HepG2 (cell line): Measurements from ENCODE around the gene KLHL7. TPM values are rescaled to one million over a fixed set of nuclear protein-coding genes. Genes with fewer than 3 reads are reported as not detected.
A peak's percentile ranks its signal among the peaks of the same experiment; 100 is the strongest.

ENCODE experiments used
- ATAD3A ChIP-seq: sonication (generic); formaldehyde crosslinking; IDR thresholded peaks from 2 replicates; pipeline ENCODE4 v1.4.0; 2020; ENCODE audit warnings: missing genetic modification reagents
- ATF7 ChIP-seq, 2 experiments: fragments of 450-650 bp in 1 of 2; sonication (generic) in 1 of 2; formaldehyde crosslinking in 1 of 2; IDR thresholded peaks; 2 replicates each; pipeline versions ENCODE4 v1.4.0 to v1.6.1; 2016 to 2020; ENCODE audit warnings: antibody characterized with exemption in 1 of 2, mild to moderate bottlenecking in 1 of 2, missing genetic modification reagents in 1 of 2
- ETV5 ChIP-seq: IDR thresholded peaks from 2 replicates; pipeline ENCODE4 v1.6.1; 2018; ENCODE audit warnings: missing biosample characterization, missing genetic modification reagents, inconsistent platforms, borderline replicate concordance
- FOXK2 ChIP-seq: fragments of 450-650 bp; IDR thresholded peaks from 2 replicates; pipeline ENCODE4 v1.6.1; 2016
- GMEB1 ChIP-seq: sonication (generic); formaldehyde crosslinking; IDR thresholded peaks from 2 replicates; pipeline ENCODE4 v1.5.1; 2020; ENCODE audit warnings: missing genetic modification reagents, mild to moderate bottlenecking, borderline replicate concordance
- HDAC1 ChIP-seq: sonication (generic); formaldehyde crosslinking; IDR thresholded peaks from 2 replicates; pipeline ENCODE4 v1.5.1; 2020; ENCODE audit warnings: mild to moderate bottlenecking, missing genetic modification reagents
- HMGA1 ChIP-seq: sonication (generic); formaldehyde crosslinking; conservative IDR thresholded peaks from 2 replicates; pipeline ENCODE4 v1.4.0; 2020; ENCODE audit warnings: missing genetic modification reagents
- IKZF1 ChIP-seq: fragments of 450-650 bp; IDR thresholded peaks from 2 replicates; pipeline ENCODE4 v1.7.1; 2016
- KDM2A ChIP-seq: sonication (generic); formaldehyde crosslinking; IDR thresholded peaks from 2 replicates; pipeline ENCODE4 v1.4.0; 2020; ENCODE audit warnings: low read depth, missing genetic modification reagents, borderline replicate concordance
- MEF2D ChIP-seq: sonication (generic); formaldehyde crosslinking; IDR thresholded peaks from 2 replicates; pipeline ENCODE4 v1.5.1; 2020; ENCODE audit warnings: mild to moderate bottlenecking, missing genetic modification reagents
- MTERF4 ChIP-seq: sonication (generic); formaldehyde crosslinking; IDR thresholded peaks from 2 replicates; pipeline ENCODE4 v1.8.0; 2023; ENCODE audit warnings: mild to moderate bottlenecking, missing genetic modification reagents
- MZF1 ChIP-seq: sonication (generic); formaldehyde crosslinking; IDR thresholded peaks from 2 replicates; pipeline ENCODE4 v1.8.1; 2023; ENCODE audit warnings: mild to moderate bottlenecking, missing genetic modification reagents, borderline replicate concordance
- POLR2AphosphoS5 ChIP-seq: IDR thresholded peaks from 2 replicates; pipeline ENCODE4 v1.6.1; 2012; ENCODE audit warnings: low read depth, low read length
- PRPF4 ChIP-seq: fragments of 200-400 bp; formaldehyde crosslinking; IDR thresholded peaks from 2 replicates; pipeline ENCODE4 v1.6.1; 2016; ENCODE audit warnings: low read length, low read depth; ENCODE audit not compliant: poor library complexity, severe bottlenecking
- YY1 ChIP-seq: IDR thresholded peaks from 2 replicates; pipeline ENCODE4 v1.6.1; 2011; ENCODE audit warnings: low read length, low read depth, moderate library complexity, mild to moderate bottlenecking; ENCODE audit not compliant: insufficient read depth, insufficient replicate concordance
- ZBTB34 ChIP-seq: sonication (generic); formaldehyde crosslinking; IDR thresholded peaks from 2 replicates; pipeline ENCODE4 v1.8.0; 2022; ENCODE audit warnings: mild to moderate bottlenecking, missing genetic modification reagents
- ZBTB46 ChIP-seq: sonication (generic); formaldehyde crosslinking; IDR thresholded peaks from 2 replicates; pipeline ENCODE4 v1.4.0; 2020; ENCODE audit warnings: mild to moderate bottlenecking, missing genetic modification reagents, borderline replicate concordance
- ZFP36L1 ChIP-seq: sonication (generic); formaldehyde crosslinking; IDR thresholded peaks from 2 replicates; pipeline ENCODE4 v1.8.0; 2022; ENCODE audit warnings: mild to moderate bottlenecking, missing genetic modification reagents, moderate library complexity
- ZFP62 ChIP-seq: sonication (generic); formaldehyde crosslinking; IDR thresholded peaks from 2 replicates; pipeline ENCODE4 v1.4.0; 2020; ENCODE audit warnings: missing genetic modification reagents
- ZKSCAN1 ChIP-seq: fragments of 150-350 bp; IDR thresholded peaks from 2 replicates; pipeline ENCODE4 v1.6.1; 2014; ENCODE audit warnings: low read length
- ZNF121 ChIP-seq: sonication (generic); formaldehyde crosslinking; IDR thresholded peaks from 2 replicates; pipeline ENCODE4 v1.5.0; 2020; ENCODE audit warnings: mild to moderate bottlenecking, missing genetic modification reagents
- ZNF124 ChIP-seq: sonication (generic); formaldehyde crosslinking; IDR thresholded peaks from 2 replicates; pipeline ENCODE4 v1.4.0; 2020; ENCODE audit warnings: missing genetic modification reagents
- ZNF160 ChIP-seq: sonication (generic); formaldehyde crosslinking; IDR thresholded peaks from 2 replicates; pipeline ENCODE4 v1.8.0; 2022; ENCODE audit warnings: mild to moderate bottlenecking, inconsistent platforms, missing genetic modification reagents
- ZNF713 ChIP-seq: sonication (generic); formaldehyde crosslinking; IDR thresholded peaks from 2 replicates; pipeline ENCODE4 v1.4.0; 2020; ENCODE audit warnings: mild to moderate bottlenecking, missing genetic modification reagents
- ZNF83 ChIP-seq: sonication (generic); formaldehyde crosslinking; IDR thresholded peaks from 2 replicates; pipeline ENCODE4 v1.4.0; 2020; ENCODE audit warnings: missing genetic modification reagents, mild to moderate bottlenecking, borderline replicate concordance
- polyA plus RNA-seq, 8 experiments: library from polyadenylated mRNA; depleted of rRNA in 3 of 8; stranded (reverse) in 7 of 8; unstranded in 1 of 8; fragments of >200 nt; fragmentation: Illumina TruSeq in 4 of 8; extraction: Trizol in 4 of 8; gene quantifications; 2 replicates each; pipeline versions ENCODE4 v1.2.1 to v1.2.3, GENCODE V29; 2011 to 2016; ENCODE audit warnings: low read depth in 4 of 8, missing spikeins in 1 of 8, mixed read lengths in 1 of 8; ENCODE audit not compliant: insufficient read depth in 1 of 8
- total RNA-seq, 5 experiments: library from RNA; depleted of rRNA; stranded (reverse); fragments of >200 nt; fragmentation: Illumina TruSeq; extraction: Trizol; gene quantifications; 2 replicates each; pipeline ENCODE4 v1.2.3, GENCODE V29; 2016; ENCODE audit warnings: low read depth in 1 of 5

KLHL7 gene
- total and polyA plus RNA-seq, 2 of the 13 experiments (the other 11 are each of a cell fraction or from before 2014, with no cell fraction given) = 16.2 to 34.4 TPM

GRCh38 chr7:23181684-23182553 lies 76.3 kb downstream of the KLHL7 start, which contains the start of gene NUP42 (continued):
- TF ChIP-seq ZBTB34 (CRISPR knock-in tag) (peak; percentile 91), ZNF121 (CRISPR knock-in tag) (no peak; the same call in 1 of the 2 replicates), GMEB1 (CRISPR knock-in tag) (peak; percentile 94), POLR2AphosphoS5 (peak; percentile 85), ZNF83 (CRISPR knock-in tag) (no peak; the same call in 1 of the 2 replicates), MTERF4 (CRISPR knock-in tag) (no peak), ZKSCAN1 (no peak), KDM2A (peak; percentile 97), ETV5 (CRISPR knock-in tag) (peak; percentile 50; the same call in 1 of the 2 replicates), MEF2D (CRISPR knock-in tag) (peak; percentile 77), ZFP36L1 (no peak), ZNF124 (CRISPR knock-in tag) (peak; percentile 77; the same call in 1 of the 2 replicates), HDAC1 (CRISPR knock-in tag) (peak; percentile 98), PRPF4 (no peak), IKZF1 (no peak), HMGA1 (CRISPR knock-in tag) (no peak), ZNF713 (CRISPR knock-in tag) (0 out of 2 replicates have a peak, but pooled peaks have one; percentile 52), MZF1 (CRISPR knock-in tag) (no peak), ATF7 (IDR thresholded peaks at IDR 0.05) (peak; percentile 100), ATF7 (CRISPR knock-in tag; IDR thresholded peaks at IDR 0.05) (peak; percentile 92), ZNF160 (no peak), FOXK2 (no peak), ATAD3A (no peak), ZBTB46 (0 out of 2 replicates have a peak, but pooled peaks have one; percentile 66), ZFP62 (CRISPR knock-in tag) (no peak), YY1 (peak; percentile 72)
